KOPT-K1 (cell line): ENCODE data around the gene PHF20.
"Not testable (repeated sequence)": the region's sequence is repeated elsewhere in the genome, so short reads cannot be mapped to it uniquely, and the experiment has no call there.

Experiments
- H3K27ac ChIP-seq: fragments of 200-600 bp; sonication (generic); 2 replicates; pipeline ENCODE4 v1.5.1; 2016; ENCODE audit warnings: antibody characterized with exemption, mild to moderate bottlenecking, low read depth, low read length; ENCODE audit not compliant: poor library complexity, severe bottlenecking
- H3K36me3 ChIP-seq: fragments of 200-600 bp; sonication (generic); 2 replicates; pipeline ENCODE4 v1.5.1; 2017; ENCODE audit warnings: antibody characterized with exemption, mild to moderate bottlenecking, low read length, moderate library complexity; ENCODE audit not compliant: insufficient read depth
- H3K9me3 ChIP-seq: fragments of 200-600 bp; sonication (generic); 2 replicates; pipeline ENCODE4 v1.5.1; 2017; ENCODE audit warnings: antibody characterized with exemption, low read length, mild to moderate bottlenecking; ENCODE audit not compliant: insufficient read depth, poor library complexity, severe bottlenecking

Gene PHF20

GRCh38 chr20:35734777-35735649 lies 36.8 kb upstream of the PHF20 start:
- H3K36me3 ChIP-seq, result peaks cover 100% of the 10 kb centered on the region
- no peak overlapping the region for H3K27ac ChIP-seq
- no peaks in the 10 kb centered on the region for H3K9me3 ChIP-seq

GRCh38 chr20:35735826-35736470 lies 35.9 kb upstream of the PHF20 start:
- no peaks in the 10 kb centered on the region for H3K9me3 ChIP-seq
- H3K36me3 ChIP-seq, result peaks cover 100% of the 10 kb centered on the region
- no peak overlapping the region for H3K27ac ChIP-seq

- Histone ChIP-seq H3K36me3 (peaks cover 81% of the 10 kb centered on the region), H3K9me3 (no peaks in the 10 kb centered on the region), H3K27ac (no peak overlapping the region)
These were observed 33.9 kb upstream of the PHF20 start for GRCh38 chr20:35737865-35738333.

GRCh38 chr20:35738410-35739179 lies 33.2 kb upstream of the PHF20 start:
- Histone ChIP-seq H3K9me3 (no peaks in the 10 kb centered on the region), H3K27ac (no peak overlapping the region), H3K36me3 (peaks cover 74% of the 10 kb centered on the region)

- Histone ChIP-seq H3K9me3 (no peaks in the 10 kb centered on the region), H3K36me3 (peaks cover 65% of the 10 kb centered on the region), H3K27ac (peak overlapping the region; percentile 25)
These were observed 32.3 kb upstream of the PHF20 start for GRCh38 chr20:35739294-35740163.

- peak within 1 kb of the TSS; percentile 95 for H3K27ac ChIP-seq
- H3K9me3 ChIP-seq, result no peaks in the 10 kb centered on the region
- peaks cover 39% of the 10 kb centered on the region for H3K36me3 ChIP-seq
These were observed 29.7 kb upstream of the PHF20 start, which contains the start of gene RBM39 for GRCh38 chr20:35741892-35742740. Gene RBM39, minus strand, starts transcription at chr20:35742260. Its CDS starts 1,386 bp downstream, at chr20:35740874.

- H3K9me3 ChIP-seq, result no peaks in the 10 kb centered on the region
- peak overlapping the region; percentile 94 for H3K27ac ChIP-seq
- H3K36me3 ChIP-seq, result peaks cover 31% of the 10 kb centered on the region
These were observed 28.9 kb upstream of the PHF20 start for GRCh38 chr20:35742741-35743523.

GRCh38 chr20:35743693-35744491 lies 27.9 kb upstream of the PHF20 start:
- Histone ChIP-seq H3K27ac (peak overlapping the region; percentile 94), H3K36me3 (peaks cover 21% of the 10 kb centered on the region), H3K9me3 (no peaks in the 10 kb centered on the region)

- Histone ChIP-seq H3K36me3 (peaks cover 15% of the 10 kb centered on the region), H3K27ac (peak overlapping the region; percentile 94)
- H3K9me3 ChIP-seq, result not testable (repeated sequence)
These were observed 27.3 kb upstream of the PHF20 start for GRCh38 chr20:35744492-35744841.

GRCh38 chr20:35750611-35751010 lies 21.2 kb upstream of the PHF20 start:
- H3K9me3 ChIP-seq, result no peaks in the 10 kb centered on the region
- H3K27ac ChIP-seq, result no peak overlapping the region
- H3K36me3 ChIP-seq, result no peaks in the 10 kb centered on the region

GRCh38 chr20:35756404-35756803 lies 15.4 kb upstream of the PHF20 start:
- no peaks in the 10 kb centered on the region for H3K36me3 ChIP-seq
- no peak overlapping the region for H3K27ac ChIP-seq
- no peaks in the 10 kb centered on the region for H3K9me3 ChIP-seq

GRCh38 chr20:35757098-35757705 lies 14.6 kb upstream of the PHF20 start:
- Histone ChIP-seq H3K27ac (no peak overlapping the region), H3K9me3 (no peaks in the 10 kb centered on the region), H3K36me3 (no peaks in the 10 kb centered on the region)
